CD4-positive, alpha-beta T cell (primary cell): Measurements from ENCODE around the gene CPZ. TPM values are rescaled to one million over a fixed set of nuclear protein-coding genes. Genes with fewer than 3 reads are reported as not detected.

Source experiments
- ATAC-seq: fragments of 200-7000 bp; cut with Tn5 transposase; one replicate; pipeline ENCODE4 v1.10.0; 2022; ENCODE audit warnings: mild to moderate bottlenecking; ENCODE audit not compliant: poor library complexity
- CTCF ChIA-PET: fragments of 350-600 bp; sonication (Branson Sonifier 250); formaldehyde crosslinking; loops from one replicate; lab custom pipeline; 2021; ENCODE audit warnings: antibody characterized with exemption, inconsistent platforms; lab: Charles Lee
- POLR2A ChIA-PET: fragments of 350-600 bp; sonication (Branson Sonifier 250); formaldehyde crosslinking; loops from one replicate; lab custom pipeline; 2021; ENCODE audit warnings: antibody characterized with exemption, inconsistent platforms; lab: Charles Lee
- DNase-seq, 14 experiments: peaks; one replicate each; pipeline ENCODE4 v3.0.0-alpha.2; 2013 to 2020; ENCODE audit warnings: mixed read lengths in 2 of 14
- H3K27ac ChIP-seq, 2 donors: one replicate each; pipeline versions ENCODE4 v1.5.1 to v1.7.0; 2013; ENCODE audit warnings: low read length in 2 of 2, low read depth in 1 of 2, mild to moderate bottlenecking in 1 of 2
- H3K27me3 ChIP-seq, 2 experiments: 1 replicate in 1 of 2; 2 replicates in 1 of 2; pipeline versions ENCODE4 v1.6.1 to v1.7.0; 2013; ENCODE audit warnings: low read length in 2 of 2, control low read depth in 1 of 2, mild to moderate bottlenecking in 1 of 2, moderate library complexity in 1 of 2; ENCODE audit not compliant: insufficient read depth in 2 of 2, control insufficient read depth in 1 of 2
- H3K36me3 ChIP-seq: one replicate; pipeline ENCODE4 v1.6.1; 2013; ENCODE audit warnings: low read length, control low read depth; ENCODE audit not compliant: insufficient read depth
- H3K4me1 ChIP-seq: one replicate; pipeline ENCODE4 v1.6.1; 2013; ENCODE audit warnings: low read length, control low read depth; ENCODE audit not compliant: insufficient read depth
- H3K4me3 ChIP-seq: one replicate; pipeline ENCODE4 v1.5.1; 2013; ENCODE audit warnings: mild to moderate bottlenecking, low read length, moderate library complexity
- H3K9me3 ChIP-seq, 2 experiments: 1 replicate in 1 of 2; 2 replicates in 1 of 2; pipeline versions ENCODE4 v1.6.1 to v1.7.0; 2013; ENCODE audit warnings: low read length in 2 of 2, mild to moderate bottlenecking in 2 of 2, control low read depth in 1 of 2, moderate library complexity in 1 of 2; ENCODE audit not compliant: control insufficient read depth in 1 of 2, insufficient read depth in 1 of 2
- H3K27ac Mint-ChIP-seq: one replicate; pipeline ENCODE4 v1.8.0; 2020; ENCODE audit warnings: mixed read lengths
- H3K27me3 Mint-ChIP-seq: one replicate; pipeline ENCODE4 v1.8.0; 2021; ENCODE audit warnings: mixed read lengths
- H3K36me3 Mint-ChIP-seq: one replicate; pipeline ENCODE4 v1.8.0; 2021; ENCODE audit warnings: low read depth, mixed read lengths
- H3K4me1 Mint-ChIP-seq: one replicate; pipeline ENCODE4 v1.8.0; 2021; ENCODE audit warnings: low read depth, mixed read lengths
- H3K4me3 Mint-ChIP-seq: one replicate; pipeline ENCODE4 v1.8.0; 2020; ENCODE audit warnings: mild to moderate bottlenecking, mixed read lengths
- H3K9me3 Mint-ChIP-seq: one replicate; pipeline ENCODE4 v1.8.0; 2020; ENCODE audit warnings: mixed read lengths
- intact Hi-C, 2 experiments: fragments of 100-400 bp; cut with DNase I in 1 of 2; cut with micrococcal nuclease in 1 of 2; formaldehyde crosslinking; loops; one replicate each; pipeline versions ENCODE4 v1.15.1 to v1.9.0; 2023 to 2025; cut with DNase I, micrococcal nuclease
- total RNA-seq, 174 experiments: library from RNA in 2 of 174; stranded (reverse) in 2 of 174; gene quantifications; one replicate each; pipeline ENCODE4 v1.2.3 and lab custom pipeline; 2021 to 2026
- TF ChIP-seq, protein P1 (sequence below): fragments of 200-600 bp; IDR thresholded peaks from one replicate; pipeline ENCODE4 v1.8.0; 2022; ENCODE audit warnings: antibody characterized with exemption, mild to moderate bottlenecking

The CPZ gene
- total RNA-seq, 2 experiments from 2014 or later: not detected

DNA sequence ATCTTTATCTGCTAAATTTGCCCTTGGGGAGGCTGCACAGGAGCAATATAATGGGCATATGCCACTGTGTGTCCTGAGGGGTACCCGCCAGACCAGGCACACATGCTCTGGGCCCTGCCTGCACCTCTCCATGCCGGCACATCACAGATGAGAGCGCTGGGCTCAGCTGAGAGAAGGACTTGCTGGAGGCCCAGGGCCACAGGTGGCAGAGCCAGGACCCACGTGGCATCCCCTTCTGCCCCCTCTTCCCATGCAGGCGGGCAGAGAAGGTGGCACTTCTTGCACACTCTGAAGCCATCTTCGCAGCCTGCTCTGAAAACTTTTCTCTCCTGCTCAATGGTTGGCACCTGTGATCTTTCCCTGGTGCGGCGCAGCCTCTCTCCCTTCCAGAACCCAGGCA is 20.1 kb downstream of the CPZ start:
- Histone ChIP-seq H3K27me3 (no peaks in the 10 kb centered on the region), H3K4me3 (no peak overlapping the region), H3K27ac (no peak overlapping the region), H3K36me3 (no peaks in the 10 kb centered on the region), H3K9me3 (peaks cover 0 to 5% of the 10 kb centered on the region in 2 experiments), H3K4me1 (peaks cover 2% of the 10 kb centered on the region)
- Mint-ChIP-seq H3K36me3 (no peaks in the 10 kb centered on the region), H3K4me3 (no peak overlapping the region), H3K9me3 (no peaks in the 10 kb centered on the region), H3K27ac (no peak overlapping the region), H3K4me1 (no peaks in the 10 kb centered on the region), H3K27me3 (peaks cover 14% of the 10 kb centered on the region)
- TF ChIP-seq, protein P1, sequence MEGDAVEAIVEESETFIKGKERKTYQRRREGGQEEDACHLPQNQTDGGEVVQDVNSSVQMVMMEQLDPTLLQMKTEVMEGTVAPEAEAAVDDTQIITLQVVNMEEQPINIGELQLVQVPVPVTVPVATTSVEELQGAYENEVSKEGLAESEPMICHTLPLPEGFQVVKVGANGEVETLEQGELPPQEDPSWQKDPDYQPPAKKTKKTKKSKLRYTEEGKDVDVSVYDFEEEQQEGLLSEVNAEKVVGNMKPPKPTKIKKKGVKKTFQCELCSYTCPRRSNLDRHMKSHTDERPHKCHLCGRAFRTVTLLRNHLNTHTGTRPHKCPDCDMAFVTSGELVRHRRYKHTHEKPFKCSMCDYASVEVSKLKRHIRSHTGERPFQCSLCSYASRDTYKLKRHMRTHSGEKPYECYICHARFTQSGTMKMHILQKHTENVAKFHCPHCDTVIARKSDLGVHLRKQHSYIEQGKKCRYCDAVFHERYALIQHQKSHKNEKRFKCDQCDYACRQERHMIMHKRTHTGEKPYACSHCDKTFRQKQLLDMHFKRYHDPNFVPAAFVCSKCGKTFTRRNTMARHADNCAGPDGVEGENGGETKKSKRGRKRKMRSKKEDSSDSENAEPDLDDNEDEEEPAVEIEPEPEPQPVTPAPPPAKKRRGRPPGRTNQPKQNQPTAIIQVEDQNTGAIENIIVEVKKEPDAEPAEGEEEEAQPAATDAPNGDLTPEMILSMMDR: no peak
- intact Hi-C loops: no loop called here
- CTCF ChIA-PET: no interaction called here
- ATAC-seq (no peak), DNase-seq (no peak)
- POLR2A ChIA-PET: no interaction called here

DNA sequence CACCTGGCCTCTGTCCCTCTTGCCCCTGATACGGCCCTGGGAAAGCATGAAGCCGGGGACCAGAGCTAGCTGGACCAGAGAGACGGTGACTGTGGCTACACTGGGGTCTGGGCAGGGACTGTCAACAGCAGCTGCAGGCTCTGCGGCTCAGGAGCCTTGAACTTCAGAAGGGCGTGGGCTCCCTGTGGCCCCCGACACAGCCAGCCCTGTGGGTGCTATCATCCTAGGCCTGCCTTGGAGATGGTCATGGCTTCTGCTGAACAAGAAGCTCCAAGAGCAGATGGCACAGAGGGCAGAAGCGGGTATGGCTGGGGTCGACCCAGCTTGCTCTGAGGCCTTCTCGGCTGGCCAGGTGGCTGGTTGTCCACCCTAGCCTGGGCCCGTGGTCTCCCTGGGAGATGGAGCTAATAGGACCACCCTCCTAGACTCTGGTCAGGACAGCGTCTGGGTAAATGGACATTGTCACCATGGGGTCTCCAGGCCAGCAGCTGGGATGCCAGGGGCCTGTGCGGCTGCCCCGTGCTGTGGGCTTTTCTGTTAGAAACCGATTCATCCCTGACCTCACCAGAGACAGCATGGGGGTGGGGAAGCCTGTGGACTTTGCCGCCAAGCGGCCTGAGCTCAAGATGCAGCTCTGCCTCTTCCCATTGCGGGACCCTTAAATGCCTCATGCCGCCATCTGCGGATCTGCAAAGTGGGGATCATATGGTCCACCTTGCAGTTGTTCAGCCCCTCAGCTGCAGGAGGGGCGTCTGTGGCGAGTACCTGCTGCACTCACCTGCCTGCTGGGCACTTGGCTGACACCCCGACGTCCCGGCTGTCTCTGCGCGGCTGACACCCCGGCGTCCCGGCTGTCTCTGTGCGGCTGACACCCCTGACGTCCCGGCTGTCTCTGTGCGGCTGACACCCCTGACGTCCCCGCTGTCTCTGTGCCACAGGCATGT is 21.1 kb downstream of the CPZ start:
- Mint-ChIP-seq H3K27me3 (peaks cover 14% of the 10 kb centered on the region), H3K4me1 (no peaks in the 10 kb centered on the region), H3K27ac (no peak overlapping the region), H3K9me3 (no peaks in the 10 kb centered on the region), H3K4me3 (no peak overlapping the region), H3K36me3 (no peaks in the 10 kb centered on the region)
- intact Hi-C loops: no loop called here
- Histone ChIP-seq H3K9me3 (peaks cover 0 to 5% of the 10 kb centered on the region in 2 experiments), H3K36me3 (no peaks in the 10 kb centered on the region), H3K4me1 (no peaks in the 10 kb centered on the region), H3K4me3 (no peak overlapping the region), H3K27ac (no peak overlapping the region), H3K27me3 (no peaks in the 10 kb centered on the region)
- CTCF ChIA-PET: no interaction called here
- ATAC-seq (no peak), DNase-seq (no peak)
- POLR2A ChIA-PET: no interaction called here
- TF ChIP-seq, protein P1: no peak

DNA sequence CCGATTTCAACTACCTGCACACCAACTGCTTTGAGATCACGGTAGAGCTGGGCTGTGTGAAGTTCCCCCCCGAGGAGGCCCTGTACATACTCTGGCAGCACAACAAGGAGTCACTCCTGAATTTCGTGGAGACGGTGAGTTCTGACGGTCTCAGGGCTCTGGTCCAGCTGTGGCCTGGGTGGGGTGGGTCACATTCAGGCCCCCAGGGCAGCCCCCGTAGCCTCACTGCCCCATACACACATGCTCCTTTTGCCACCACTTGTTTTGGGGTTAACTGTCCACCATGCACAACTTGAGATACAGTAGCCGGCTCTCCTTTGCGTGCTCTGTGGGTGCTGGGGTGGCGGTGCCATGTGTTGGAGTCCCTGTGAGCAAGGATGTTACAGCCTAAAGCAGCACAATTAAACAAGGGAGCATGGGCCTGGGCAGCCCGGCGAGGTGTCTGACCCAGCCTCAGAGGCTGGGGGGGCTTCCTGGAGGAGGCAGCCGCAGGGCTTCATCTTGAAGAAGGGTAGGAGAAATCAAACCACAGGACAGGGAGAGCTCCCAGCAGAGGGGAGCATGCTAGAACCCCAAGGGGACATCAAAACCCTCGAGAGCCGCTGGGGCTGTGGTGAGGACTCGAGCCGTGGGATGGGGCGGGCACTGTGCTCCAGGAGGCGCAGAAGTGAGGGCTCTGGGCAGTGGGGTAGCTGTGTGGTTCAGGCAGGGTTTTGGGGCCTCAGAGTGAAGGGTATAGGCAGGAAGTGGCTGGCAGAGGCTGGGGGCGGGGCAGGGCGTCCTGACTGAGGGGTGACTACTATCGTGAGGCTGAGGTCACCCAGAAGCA is 22.0 kb downstream of the CPZ start:
- ChIA-PET CTCF (no interaction called here), POLR2A (no interaction called here)
- H3K4me3 ChIP-seq: no peak overlapping the region
- no peaks in the 10 kb centered on the region for H3K36me3 ChIP-seq
- DNase-seq (no peak), ATAC-seq (no peak)
- peaks cover 9% of the 10 kb centered on the region for H3K27me3 Mint-ChIP-seq
- no peak overlapping the region for H3K27ac ChIP-seq
- H3K4me1 ChIP-seq: no peaks in the 10 kb centered on the region
- H3K9me3 ChIP-seq: peaks cover 0 to 5% of the 10 kb centered on the region in 2 experiments
- no peaks in the 10 kb centered on the region for H3K9me3 Mint-ChIP-seq
- no peaks in the 10 kb centered on the region for H3K36me3 Mint-ChIP-seq
- no peaks in the 10 kb centered on the region for H3K27me3 ChIP-seq
- H3K27ac Mint-ChIP-seq: no peak overlapping the region
- H3K4me3 Mint-ChIP-seq: no peak overlapping the region
- TF ChIP-seq, protein P1: no peak
- intact Hi-C loops: no loop called here
- no peaks in the 10 kb centered on the region for H3K4me1 Mint-ChIP-seq
